ENCODE measurements around the gene FNDC3A. TPM values are rescaled to one million over a fixed set of nuclear protein-coding genes. Genes with fewer than 3 reads are reported as not detected.

The FNDC3A gene
- total RNA-seq, 1 donor from 2014 or later = 61.4 TPM

- H3K27me3 ChIP-seq (ENCODE audit: low read depth) = no peaks in the 10 kb centered on the region
- H3K4me3 ChIP-seq = no peak overlapping the region
- H3K4me1 ChIP-seq = no peaks in the 10 kb centered on the region
- TF ChIP-seq CTCF (IDR thresholded peaks at IDR 0.05) = no peak
- no peaks in the 10 kb centered on the region for H3K9me3 ChIP-seq
- ATAC-seq (no peak), DNase-seq (no peak)
- H3K36me3 ChIP-seq = no peaks in the 10 kb centered on the region
- H3K27ac ChIP-seq = no peak overlapping the region
- intact Hi-C loops (cut with DNase I) = no loop called here
Measured at GRCh38 chr13:48939728-48940127, 36.0 kb upstream of the FNDC3A start.

GRCh38 chr13:48942131-48942530 lies 33.6 kb upstream of the FNDC3A start:
- no peak for TF ChIP-seq CTCF (IDR thresholded peaks at IDR 0.05)
- ATAC-seq (no peak), DNase-seq (no peak)
- Histone ChIP-seq H3K4me3 (no peak overlapping the region), H3K4me1 (no peaks in the 10 kb centered on the region), H3K27me3 (ENCODE audit: low read depth) (no peaks in the 10 kb centered on the region), H3K36me3 (no peaks in the 10 kb centered on the region), H3K27ac (no peak overlapping the region), H3K9me3 (no peaks in the 10 kb centered on the region)
- intact Hi-C loops (cut with DNase I) = no loop called here

GRCh38 chr13:48944221-48944620 lies 31.5 kb upstream of the FNDC3A start:
- no peak overlapping the region for H3K27ac ChIP-seq
- H3K36me3 ChIP-seq = no peaks in the 10 kb centered on the region
- no peaks in the 10 kb centered on the region for H3K27me3 ChIP-seq (ENCODE audit: low read depth)
- no peak for TF ChIP-seq CTCF (IDR thresholded peaks at IDR 0.05)
- intact Hi-C loops (cut with DNase I) = no loop called here
- no peak overlapping the region for H3K4me3 ChIP-seq
- H3K4me1 ChIP-seq = no peaks in the 10 kb centered on the region
- DNase-seq (no peak), ATAC-seq (no peak)
- H3K9me3 ChIP-seq = no peaks in the 10 kb centered on the region

- no peak for TF ChIP-seq CTCF (IDR thresholded peaks at IDR 0.05)
- DNase-seq (no peak), ATAC-seq (no peak)
- Histone ChIP-seq H3K27ac (no peak overlapping the region), H3K4me1 (no peaks in the 10 kb centered on the region), H3K9me3 (no peaks in the 10 kb centered on the region), H3K36me3 (no peaks in the 10 kb centered on the region), H3K4me3 (no peak overlapping the region), H3K27me3 (ENCODE audit: low read depth) (no peaks in the 10 kb centered on the region)
- intact Hi-C loops (cut with DNase I) = no loop called here
Measured at GRCh38 chr13:48945626-48946025, 30.1 kb upstream of the FNDC3A start.

- Histone ChIP-seq H3K36me3 (no peaks in the 10 kb centered on the region), H3K9me3 (no peaks in the 10 kb centered on the region), H3K27ac (no peak overlapping the region), H3K4me3 (no peak overlapping the region), H3K4me1 (no peaks in the 10 kb centered on the region), H3K27me3 (ENCODE audit: low read depth) (no peaks in the 10 kb centered on the region)
- TF ChIP-seq CTCF (IDR thresholded peaks at IDR 0.05) = no peak
- ATAC-seq (no peak), DNase-seq (no peak)
- intact Hi-C loops (cut with DNase I) = no loop called here
Measured at GRCh38 chr13:48946163-48946562, 29.5 kb upstream of the FNDC3A start.
